Activated T-helper 2 cell treated with anti-CD3 and anti-CD28 coated beads, Interferon-gamma antibody, Interleukin-2, Interleukin-4, amounts not matched to agents 10 μg/mL and 5 μg/mL and 100 μg/mL, durations not matched to agents 14 hours and 24 hours and 36 hours (primary cell): ENCODE results near the gene CCDC171. TPM values are rescaled to one million over a fixed set of nuclear protein-coding genes. Genes with fewer than 3 reads are reported as not detected.
"Not testable (repeated sequence)": the region's sequence is repeated elsewhere in the genome, so short reads cannot be mapped to it uniquely, and the experiment has no call there.

Source experiments
- DNase-seq: peaks from one replicate; pipeline ENCODE4 v3.0.0; 2021; ENCODE audit warnings: low spot score
- H3K27ac Mint-ChIP-seq: one replicate; pipeline ENCODE4 v1.8.0; 2021; ENCODE audit warnings: mixed read lengths
- H3K27me3 Mint-ChIP-seq: one replicate; pipeline ENCODE4 v1.8.0; 2021; ENCODE audit warnings: low read depth, mixed read lengths
- H3K36me3 Mint-ChIP-seq: one replicate; pipeline ENCODE4 v1.8.0; 2021; ENCODE audit warnings: low read depth, mixed read lengths
- H3K4me1 Mint-ChIP-seq: one replicate; pipeline ENCODE4 v1.8.0; 2021; ENCODE audit warnings: low read depth, mixed read lengths
- H3K4me3 Mint-ChIP-seq: one replicate; pipeline ENCODE4 v1.8.0; 2021; ENCODE audit warnings: low read depth, mild to moderate bottlenecking, moderate library complexity, mixed read lengths
- H3K9me3 Mint-ChIP-seq: one replicate; pipeline ENCODE4 v1.8.0; 2021; ENCODE audit warnings: mixed read lengths
- intact Hi-C: fragments of 100-400 bp; cut with micrococcal nuclease; formaldehyde crosslinking; loops from one replicate; pipeline ENCODE4 v1.15.1; 2023
- total RNA-seq: library from RNA; stranded (reverse); gene quantifications from 2 replicates; pipeline ENCODE4 v1.2.3, GENCODE V29; 2022

CCDC171 gene
- total RNA-seq, 1 donor from 2014 or later = 1.8 TPM

- DNase-seq = no peak
- no peaks in the 10 kb centered on the region for H3K9me3 Mint-ChIP-seq
- no peaks in the 10 kb centered on the region for H3K4me1 Mint-ChIP-seq
- no peaks in the 10 kb centered on the region for H3K27me3 Mint-ChIP-seq
- H3K4me3 Mint-ChIP-seq = no peak overlapping the region
- no peaks in the 10 kb centered on the region for H3K36me3 Mint-ChIP-seq
- intact Hi-C loops = no loop called here
- H3K27ac Mint-ChIP-seq = no peak overlapping the region
These were observed 202.8 kb downstream of the CCDC171 start for GRCh38 chr9:15755660-15756059.

DNA sequence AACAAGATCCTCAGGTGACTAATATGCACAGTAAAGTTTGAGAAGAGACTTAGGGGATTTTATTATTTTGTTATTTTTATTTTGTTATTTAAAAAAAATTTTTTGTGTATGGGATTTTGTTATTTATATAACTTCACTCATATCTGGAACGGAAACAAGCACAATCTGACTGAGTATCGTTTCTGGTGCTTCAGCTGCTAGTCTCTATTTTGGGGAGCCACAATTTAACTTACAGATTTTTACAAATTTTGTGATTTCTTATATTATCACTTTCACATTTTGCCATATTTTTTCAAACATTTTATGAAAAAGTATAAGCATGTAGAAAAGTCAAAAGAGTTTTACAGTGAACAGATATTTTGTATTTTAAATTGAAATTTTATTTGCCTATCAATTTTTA lies 208.7 kb downstream of the CCDC171 start:
- no peaks in the 10 kb centered on the region for H3K36me3 Mint-ChIP-seq
- H3K27me3 Mint-ChIP-seq = no peaks in the 10 kb centered on the region

GRCh38 chr9:15763371-15763770 lies 210.5 kb downstream of the CCDC171 start:
- no peak overlapping the region for H3K27ac Mint-ChIP-seq
- no peaks in the 10 kb centered on the region for H3K9me3 Mint-ChIP-seq
- no peak for DNase-seq
- no peak overlapping the region for H3K4me3 Mint-ChIP-seq
- intact Hi-C loops = no loop called here
- no peaks in the 10 kb centered on the region for H3K36me3 Mint-ChIP-seq
- H3K4me1 Mint-ChIP-seq = no peaks in the 10 kb centered on the region
- H3K27me3 Mint-ChIP-seq = no peaks in the 10 kb centered on the region

More for the DNA sequence above, 208.7 kb downstream of the CCDC171 start:
- H3K27ac Mint-ChIP-seq = no peak overlapping the region
- no peak for DNase-seq
- no peaks in the 10 kb centered on the region for H3K4me1 Mint-ChIP-seq
- intact Hi-C loops = no loop called here
- H3K4me3 Mint-ChIP-seq = no peak overlapping the region
- H3K9me3 Mint-ChIP-seq = no peaks in the 10 kb centered on the region

DNA sequence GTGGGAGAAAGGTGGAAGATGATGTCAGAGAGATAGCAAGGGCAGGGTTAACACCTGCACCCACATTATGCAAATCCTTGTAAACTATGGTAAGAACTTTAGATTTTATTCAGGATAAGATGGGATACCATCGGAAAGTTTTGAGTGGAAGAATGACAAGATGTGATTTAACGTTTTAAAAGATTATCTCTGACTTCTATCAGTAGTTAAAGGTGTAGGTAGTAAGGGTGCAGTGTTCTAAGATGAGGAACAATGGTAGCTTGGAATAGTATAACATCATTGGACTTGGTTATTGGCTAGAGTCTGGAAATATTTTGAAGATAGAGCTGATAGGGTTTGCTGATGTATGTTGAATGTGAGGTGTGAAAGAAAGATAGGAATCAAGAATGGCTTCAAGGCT lies 211.3 kb downstream of the CCDC171 start:
- Mint-ChIP-seq H3K4me1 (no peaks in the 10 kb centered on the region), H3K27ac (no peak overlapping the region), H3K9me3 (no peaks in the 10 kb centered on the region), H3K27me3 (no peaks in the 10 kb centered on the region), H3K36me3 (no peaks in the 10 kb centered on the region), H3K4me3 (no peak overlapping the region)
- intact Hi-C loops = no loop called here
- DNase-seq = no peak

DNA sequence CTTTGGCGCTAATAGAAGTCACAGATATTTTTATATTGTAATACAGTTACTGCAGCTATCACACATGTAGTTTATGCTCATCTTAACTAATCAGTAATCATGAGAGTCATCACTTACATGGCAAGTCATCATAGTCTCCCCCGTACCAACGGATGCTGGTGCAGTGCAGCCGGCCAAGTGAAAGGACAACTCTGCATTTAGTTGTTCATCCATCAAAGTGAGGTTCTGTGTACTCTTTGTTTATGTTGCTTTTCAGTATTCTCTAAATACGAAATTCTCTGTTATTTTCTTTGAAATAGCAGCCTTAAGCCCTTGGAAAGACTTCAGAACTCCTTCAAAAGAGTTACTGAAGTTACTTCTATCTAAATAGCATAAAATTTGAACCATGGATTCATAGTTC lies 216.7 kb downstream of the CCDC171 start:
- no peaks in the 10 kb centered on the region for H3K27me3 Mint-ChIP-seq
- intact Hi-C loops = no loop called here
- H3K36me3 Mint-ChIP-seq = no peaks in the 10 kb centered on the region
- H3K4me3 Mint-ChIP-seq = no peak overlapping the region
- H3K4me1 Mint-ChIP-seq = no peaks in the 10 kb centered on the region
- no peak for DNase-seq
- H3K27ac Mint-ChIP-seq = no peak overlapping the region
- no peaks in the 10 kb centered on the region for H3K9me3 Mint-ChIP-seq

DNA sequence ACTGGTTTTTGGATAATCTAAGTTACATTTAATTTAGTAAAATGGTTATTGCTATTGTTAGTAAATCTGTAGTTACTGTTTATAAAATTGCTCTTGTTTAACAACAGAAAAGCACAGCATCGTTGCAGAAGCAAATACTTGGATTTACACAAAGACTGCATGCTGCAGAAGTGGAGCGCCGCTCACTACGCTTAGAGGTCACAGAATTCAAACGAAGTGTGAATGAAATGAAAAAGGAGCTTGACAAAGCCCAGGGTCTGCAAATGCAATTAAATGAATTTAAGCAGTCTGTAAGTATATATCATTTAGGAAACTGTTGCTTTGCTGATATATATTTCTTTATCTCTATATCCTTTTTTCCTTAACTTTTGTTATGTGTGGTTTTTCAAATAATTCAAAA lies 226.0 kb downstream of the CCDC171 start:
- Mint-ChIP-seq H3K4me1 (no peaks in the 10 kb centered on the region), H3K27ac (no peak overlapping the region), H3K9me3 (no peaks in the 10 kb centered on the region), H3K4me3 (no peak overlapping the region), H3K27me3 (no peaks in the 10 kb centered on the region), H3K36me3 (no peaks in the 10 kb centered on the region)
- no peak for DNase-seq
- intact Hi-C loops = no loop called here

DNA sequence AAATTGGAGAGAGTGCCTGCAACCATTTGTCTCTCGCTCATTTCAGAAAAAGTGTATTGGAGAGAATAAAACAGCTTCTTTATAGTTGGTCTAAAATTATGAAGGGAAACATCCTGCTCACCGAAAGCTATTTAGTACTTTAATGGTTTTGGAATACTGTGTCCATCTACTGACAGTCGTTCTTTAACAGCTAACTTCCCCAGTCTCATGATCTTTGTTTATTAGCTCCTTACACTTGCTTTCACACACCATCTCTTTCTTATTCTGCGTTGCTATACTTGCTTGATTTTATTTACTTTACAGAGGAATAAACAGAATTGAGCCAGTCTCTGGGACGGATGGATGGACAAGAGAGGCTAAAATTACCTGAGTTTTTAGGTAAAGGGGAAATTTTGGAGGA lies 229.3 kb downstream of the CCDC171 start:
- Mint-ChIP-seq H3K9me3 (no peaks in the 10 kb centered on the region), H3K36me3 (no peaks in the 10 kb centered on the region), H3K27me3 (no peaks in the 10 kb centered on the region), H3K27ac (no peak overlapping the region), H3K4me3 (no peak overlapping the region), H3K4me1 (no peaks in the 10 kb centered on the region)
- intact Hi-C loops = no loop called here
- DNase-seq = no peak

DNA sequence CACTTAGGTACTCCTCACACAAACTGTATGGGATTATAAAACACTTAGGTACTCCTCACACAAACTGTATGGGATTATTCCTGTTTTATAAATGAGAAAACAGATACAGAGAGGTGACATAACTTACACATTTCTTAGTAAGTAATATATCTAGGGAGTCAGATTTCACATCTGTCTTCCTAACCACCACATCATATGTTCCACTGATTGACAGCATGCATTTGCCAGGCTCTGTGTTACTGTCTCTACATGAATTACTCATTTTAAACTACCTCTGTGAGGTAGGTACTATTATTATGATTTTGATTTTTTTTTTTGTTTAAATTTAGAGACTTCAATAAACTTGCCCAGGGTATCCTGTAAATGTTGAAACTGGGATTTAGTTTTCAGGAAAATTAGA lies 232.7 kb downstream of the CCDC171 start:
- Mint-ChIP-seq H3K9me3 (no peaks in the 10 kb centered on the region), H3K27me3 (no peaks in the 10 kb centered on the region), H3K36me3 (no peaks in the 10 kb centered on the region), H3K27ac (no peak overlapping the region), H3K4me3 (no peak overlapping the region), H3K4me1 (no peaks in the 10 kb centered on the region)
- intact Hi-C loops = no loop called here
- no peak for DNase-seq

DNA sequence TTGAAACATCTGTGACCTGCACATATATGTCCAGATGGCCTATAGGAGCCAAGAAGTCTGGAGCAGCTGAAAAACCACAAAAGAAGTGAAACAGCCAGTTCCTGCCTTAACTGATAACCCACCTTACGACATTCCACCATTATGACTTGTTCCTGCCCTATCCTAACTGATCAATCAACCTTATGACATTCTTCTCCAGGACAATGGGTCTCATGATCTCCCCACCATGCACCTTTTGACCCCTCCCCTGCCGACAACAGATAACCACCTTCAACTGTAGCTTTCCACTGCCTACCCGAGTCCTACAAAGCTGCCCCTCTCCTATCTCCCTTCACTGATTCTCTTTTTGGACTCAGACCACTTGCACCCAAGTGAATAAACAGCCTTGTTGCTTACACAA lies 233.8 kb downstream of the CCDC171 start:
- no peaks in the 10 kb centered on the region for H3K9me3 Mint-ChIP-seq
- H3K4me1 Mint-ChIP-seq = no peaks in the 10 kb centered on the region
- intact Hi-C loops = no loop called here
- DNase-seq = no peak
- H3K27ac Mint-ChIP-seq = no peak overlapping the region
- H3K4me3 Mint-ChIP-seq = no peak overlapping the region
- H3K36me3 Mint-ChIP-seq = no peaks in the 10 kb centered on the region
- no peaks in the 10 kb centered on the region for H3K27me3 Mint-ChIP-seq

DNA sequence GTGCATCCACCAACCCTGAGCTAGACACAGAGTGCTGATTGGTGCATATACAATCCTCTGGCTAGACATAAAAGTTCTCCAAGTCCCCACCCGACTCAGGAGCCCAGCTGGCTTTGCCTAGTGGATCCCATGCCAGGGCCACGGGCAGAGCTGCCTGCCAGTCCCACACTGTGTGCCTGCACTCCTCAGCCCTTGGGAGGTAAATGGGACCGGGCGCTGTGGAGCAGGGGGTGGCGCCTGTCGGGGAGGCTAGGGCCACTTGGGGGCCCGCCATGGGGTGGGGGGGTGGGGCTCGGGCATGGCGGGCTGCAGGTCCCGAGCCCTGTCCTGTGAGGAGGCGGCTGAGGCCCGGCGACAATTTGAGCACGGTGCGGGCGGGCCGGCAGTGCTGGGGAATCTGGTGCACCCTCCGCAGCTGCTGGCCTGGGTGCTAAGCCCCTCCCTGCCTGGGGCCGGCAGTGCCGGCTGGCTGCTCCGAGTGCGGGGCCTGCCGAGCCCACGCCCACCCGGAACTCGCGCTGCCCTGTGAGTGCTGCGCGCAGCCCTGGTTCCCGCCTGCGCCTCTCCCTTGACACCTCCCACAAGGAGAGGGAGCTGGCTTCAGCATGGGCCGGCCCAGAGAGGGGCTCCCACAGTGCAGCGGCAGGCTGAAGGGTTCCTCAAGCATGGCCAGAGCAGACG lies 257.5 kb downstream of the CCDC171 start:
- intact Hi-C loops = not testable (repeated sequence)

GRCh38 chr9:15813076-15813475 lies 260.2 kb downstream of the CCDC171 start:
- no peak overlapping the region for H3K27ac Mint-ChIP-seq
- no peak overlapping the region for H3K4me3 Mint-ChIP-seq
- H3K9me3 Mint-ChIP-seq = peaks cover 5% of the 10 kb centered on the region

More for the DNA sequence above, 257.5 kb downstream of the CCDC171 start:
- H3K27me3 Mint-ChIP-seq, DNase-seq, H3K36me3 Mint-ChIP-seq, H3K4me1 Mint-ChIP-seq, H3K27ac Mint-ChIP-seq, H3K4me3 Mint-ChIP-seq: not testable (repeated sequence)
- H3K9me3 Mint-ChIP-seq = peaks cover 23% of the 10 kb centered on the region

GRCh38 chr9:15824310-15824709 lies 271.5 kb downstream of the CCDC171 start:
- Mint-ChIP-seq H3K36me3 (no peaks in the 10 kb centered on the region), H3K27me3 (no peaks in the 10 kb centered on the region), H3K9me3 (no peaks in the 10 kb centered on the region), H3K4me3 (no peak overlapping the region), H3K4me1 (no peaks in the 10 kb centered on the region), H3K27ac (no peak overlapping the region)
- intact Hi-C loops = no loop called here
- DNase-seq = no peak

More at GRCh38 chr9:15813076-15813475, 260.2 kb downstream of the CCDC171 start:
- DNase-seq = no peak
- Mint-ChIP-seq H3K4me1 (no peaks in the 10 kb centered on the region), H3K36me3 (no peaks in the 10 kb centered on the region), H3K27me3 (no peaks in the 10 kb centered on the region)
- intact Hi-C loops = no loop called here

DNA sequence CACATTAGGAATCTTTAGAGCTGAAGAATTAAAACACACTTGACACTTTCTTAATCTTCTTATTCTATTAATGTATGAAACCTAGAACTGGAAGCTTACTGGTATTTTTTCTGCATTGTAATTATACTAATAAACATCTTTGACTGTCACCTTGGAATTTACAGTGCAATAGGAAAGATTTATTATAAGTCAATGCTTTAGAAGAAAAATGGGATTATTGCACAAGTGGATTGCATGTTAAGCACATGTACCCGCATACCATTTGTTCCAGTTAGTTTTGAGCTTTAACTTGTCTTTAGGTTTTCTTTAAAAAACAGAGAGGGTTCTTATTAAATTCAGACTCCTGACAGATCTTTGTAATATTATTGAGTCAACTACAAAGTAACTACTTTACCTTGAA lies 278.5 kb downstream of the CCDC171 start:
- Mint-ChIP-seq H3K27ac (no peak overlapping the region), H3K27me3 (no peaks in the 10 kb centered on the region), H3K9me3 (no peaks in the 10 kb centered on the region), H3K4me1 (no peaks in the 10 kb centered on the region), H3K4me3 (no peak overlapping the region), H3K36me3 (no peaks in the 10 kb centered on the region)
- intact Hi-C loops = loop anchor here (10.0 kb wide), 1 partner anchor 1633 kb away; no protein-coding TSS in a partner anchor
- no peak for DNase-seq

DNA sequence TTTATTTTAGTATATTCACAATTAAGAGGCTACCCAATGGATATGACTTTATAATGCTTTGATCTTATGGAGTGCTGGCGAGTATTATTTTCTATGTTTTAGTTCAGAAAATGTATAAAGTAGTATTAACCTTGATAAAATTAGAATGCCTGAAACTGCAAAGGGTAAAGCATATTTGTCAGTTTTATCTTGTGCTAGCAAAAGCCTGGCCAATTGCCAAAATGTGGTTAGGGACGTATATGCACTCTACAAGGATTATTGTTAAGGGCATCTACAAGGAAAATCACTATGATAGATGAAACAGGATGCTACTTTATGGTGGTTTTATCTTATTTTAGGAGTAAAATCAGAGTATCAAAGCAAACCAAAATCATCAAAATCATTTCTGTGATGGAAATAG lies 281.7 kb downstream of the CCDC171 start:
- no peaks in the 10 kb centered on the region for H3K9me3 Mint-ChIP-seq
- no peak for DNase-seq
- no peaks in the 10 kb centered on the region for H3K4me1 Mint-ChIP-seq
- intact Hi-C loops = loop anchor here (10.0 kb wide), 1 partner anchor 1630 kb away; no protein-coding TSS in a partner anchor
- H3K36me3 Mint-ChIP-seq = no peaks in the 10 kb centered on the region
- no peak overlapping the region for H3K27ac Mint-ChIP-seq
- H3K27me3 Mint-ChIP-seq = no peaks in the 10 kb centered on the region
- no peak overlapping the region for H3K4me3 Mint-ChIP-seq
